SK-N-SH (cell line): ENCODE results near the gene KIF13A.

ENCODE experiments used
- CHD2 ChIP-seq: fragments of 150-350 bp; IDR thresholded peaks from 2 replicates; pipeline ENCODE4 v1.6.1; 2018; ENCODE audit warnings: low read length; ENCODE audit not compliant: partially characterized antibody
- CTCF ChIP-seq: fragments of 200-600 bp; sonication (generic); IDR thresholded peaks from 2 replicates; pipeline ENCODE4 v1.6.1; 2017; ENCODE audit warnings: antibody characterized with exemption, mild to moderate bottlenecking, moderate library complexity
- ELF1 ChIP-seq: IDR thresholded peaks from 2 replicates; pipeline ENCODE4 v1.4.0; 2012
- NFIC ChIP-seq: IDR thresholded peaks from 2 replicates; pipeline ENCODE4 v1.4.0; 2012; ENCODE audit warnings: borderline replicate concordance
- RCOR1 ChIP-seq: fragments of 150-350 bp; IDR thresholded peaks from 2 replicates; pipeline ENCODE4 v1.6.1; 2017; ENCODE audit warnings: antibody characterized with exemption, low read length

DNA sequence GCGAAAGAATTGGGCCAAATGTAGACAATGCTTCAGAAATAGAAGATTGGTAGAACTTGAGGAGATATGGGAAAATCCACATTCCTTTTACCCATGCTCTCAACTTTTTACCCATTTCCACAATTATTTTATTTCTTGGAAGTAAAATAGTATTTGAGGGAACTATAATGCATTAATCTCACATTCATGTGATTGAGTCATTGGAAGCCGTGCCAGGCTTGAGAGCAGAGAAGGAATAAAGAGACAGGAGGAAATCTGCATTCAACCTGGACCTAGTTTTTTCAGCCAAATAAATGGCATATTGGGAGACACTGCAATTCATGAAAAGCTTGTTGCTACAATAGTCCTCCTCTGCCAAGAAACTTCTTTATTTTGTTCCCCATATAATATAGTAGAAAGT is 278.0 kb downstream of the KIF13A start:
- no peak for TF ChIP-seq RCOR1
- TF ChIP-seq CTCF: no peak
- no peak for TF ChIP-seq CHD2
- no peak for TF ChIP-seq ELF1
- no peak for TF ChIP-seq NFIC
